GM12873 (cell line): ENCODE data around the gene IL23R.

Experiments
- TF ChIP-seq, protein P1 (sequence below): IDR thresholded peaks from 2 replicates; pipeline ENCODE4 v1.5.1; 2012; ENCODE audit warnings: low read depth, mild to moderate bottlenecking, moderate library complexity, low read length, control low read depth; ENCODE audit not compliant: insufficient read depth; ENCODE audit errors: missing control alignments

Gene IL23R, protein sequence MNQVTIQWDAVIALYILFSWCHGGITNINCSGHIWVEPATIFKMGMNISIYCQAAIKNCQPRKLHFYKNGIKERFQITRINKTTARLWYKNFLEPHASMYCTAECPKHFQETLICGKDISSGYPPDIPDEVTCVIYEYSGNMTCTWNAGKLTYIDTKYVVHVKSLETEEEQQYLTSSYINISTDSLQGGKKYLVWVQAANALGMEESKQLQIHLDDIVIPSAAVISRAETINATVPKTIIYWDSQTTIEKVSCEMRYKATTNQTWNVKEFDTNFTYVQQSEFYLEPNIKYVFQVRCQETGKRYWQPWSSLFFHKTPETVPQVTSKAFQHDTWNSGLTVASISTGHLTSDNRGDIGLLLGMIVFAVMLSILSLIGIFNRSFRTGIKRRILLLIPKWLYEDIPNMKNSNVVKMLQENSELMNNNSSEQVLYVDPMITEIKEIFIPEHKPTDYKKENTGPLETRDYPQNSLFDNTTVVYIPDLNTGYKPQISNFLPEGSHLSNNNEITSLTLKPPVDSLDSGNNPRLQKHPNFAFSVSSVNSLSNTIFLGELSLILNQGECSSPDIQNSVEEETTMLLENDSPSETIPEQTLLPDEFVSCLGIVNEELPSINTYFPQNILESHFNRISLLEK

DNA sequence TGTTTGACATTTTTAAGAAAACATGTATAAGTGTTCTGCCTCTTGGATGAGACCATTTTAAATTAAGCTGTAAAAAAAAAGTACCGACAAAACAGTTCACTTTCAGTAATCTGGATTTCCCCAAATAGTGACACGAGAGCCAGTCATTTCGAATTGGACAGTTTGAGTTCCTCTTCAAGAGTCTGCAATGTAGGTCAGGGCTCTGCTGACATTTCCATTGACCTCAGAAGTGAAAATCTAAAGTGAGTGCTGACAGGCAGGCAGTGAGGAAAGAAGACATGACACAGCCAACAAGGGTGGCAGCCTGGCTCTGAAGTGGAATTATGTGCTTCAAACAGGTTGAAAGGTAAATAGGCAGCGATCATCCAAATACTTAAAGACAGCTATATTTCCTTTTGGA is at the start of gene IL23R:
IL23R (plus strand) TSS at position 259 of the 400 bp plus-strand sequence. CDS start 1,667 bp downstream, outside the sequence.
- TF ChIP-seq, protein P1, sequence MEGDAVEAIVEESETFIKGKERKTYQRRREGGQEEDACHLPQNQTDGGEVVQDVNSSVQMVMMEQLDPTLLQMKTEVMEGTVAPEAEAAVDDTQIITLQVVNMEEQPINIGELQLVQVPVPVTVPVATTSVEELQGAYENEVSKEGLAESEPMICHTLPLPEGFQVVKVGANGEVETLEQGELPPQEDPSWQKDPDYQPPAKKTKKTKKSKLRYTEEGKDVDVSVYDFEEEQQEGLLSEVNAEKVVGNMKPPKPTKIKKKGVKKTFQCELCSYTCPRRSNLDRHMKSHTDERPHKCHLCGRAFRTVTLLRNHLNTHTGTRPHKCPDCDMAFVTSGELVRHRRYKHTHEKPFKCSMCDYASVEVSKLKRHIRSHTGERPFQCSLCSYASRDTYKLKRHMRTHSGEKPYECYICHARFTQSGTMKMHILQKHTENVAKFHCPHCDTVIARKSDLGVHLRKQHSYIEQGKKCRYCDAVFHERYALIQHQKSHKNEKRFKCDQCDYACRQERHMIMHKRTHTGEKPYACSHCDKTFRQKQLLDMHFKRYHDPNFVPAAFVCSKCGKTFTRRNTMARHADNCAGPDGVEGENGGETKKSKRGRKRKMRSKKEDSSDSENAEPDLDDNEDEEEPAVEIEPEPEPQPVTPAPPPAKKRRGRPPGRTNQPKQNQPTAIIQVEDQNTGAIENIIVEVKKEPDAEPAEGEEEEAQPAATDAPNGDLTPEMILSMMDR = no peak

DNA sequence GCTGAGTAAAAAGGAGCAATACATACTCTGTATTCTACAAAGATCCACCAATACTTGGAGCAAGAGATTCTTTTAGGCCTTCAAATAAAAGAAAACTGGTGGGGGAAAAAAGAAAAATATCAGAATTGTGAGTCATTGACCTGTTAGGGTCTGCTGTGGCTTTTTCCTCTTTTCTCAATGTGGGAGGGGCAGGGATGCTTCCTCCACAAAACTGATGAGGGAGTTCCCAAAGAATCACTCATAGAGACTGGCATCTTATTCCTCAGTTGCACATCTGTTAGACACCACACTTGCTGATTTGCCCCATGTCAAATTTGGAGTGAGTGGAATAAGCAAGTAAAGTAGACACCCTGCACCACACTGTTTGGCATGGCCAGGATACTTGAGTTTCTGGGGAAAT is 48.1 kb upstream of the IL23R start:
- TF ChIP-seq, protein P1 = no peak

DNA sequence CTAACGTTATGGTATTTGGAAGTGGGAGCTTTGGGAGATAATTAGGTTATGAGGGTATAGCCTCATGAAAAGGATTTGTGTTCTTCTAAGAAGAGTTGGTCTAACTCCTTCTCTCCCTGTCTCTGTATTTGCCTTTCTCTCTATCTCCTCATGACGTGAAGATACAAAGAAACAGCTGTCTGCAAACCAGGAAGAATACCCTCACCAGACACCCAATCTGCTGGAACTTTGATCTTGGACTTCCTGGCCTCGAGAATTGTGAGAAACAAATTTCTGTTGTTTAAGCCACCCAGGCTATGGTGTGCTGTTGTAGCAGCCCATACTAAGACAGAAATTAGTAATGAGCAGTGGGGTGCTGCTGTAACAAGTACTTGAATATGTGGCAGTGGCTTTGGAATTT is 47.6 kb upstream of the IL23R start:
- TF ChIP-seq, protein P1 = no peak

DNA sequence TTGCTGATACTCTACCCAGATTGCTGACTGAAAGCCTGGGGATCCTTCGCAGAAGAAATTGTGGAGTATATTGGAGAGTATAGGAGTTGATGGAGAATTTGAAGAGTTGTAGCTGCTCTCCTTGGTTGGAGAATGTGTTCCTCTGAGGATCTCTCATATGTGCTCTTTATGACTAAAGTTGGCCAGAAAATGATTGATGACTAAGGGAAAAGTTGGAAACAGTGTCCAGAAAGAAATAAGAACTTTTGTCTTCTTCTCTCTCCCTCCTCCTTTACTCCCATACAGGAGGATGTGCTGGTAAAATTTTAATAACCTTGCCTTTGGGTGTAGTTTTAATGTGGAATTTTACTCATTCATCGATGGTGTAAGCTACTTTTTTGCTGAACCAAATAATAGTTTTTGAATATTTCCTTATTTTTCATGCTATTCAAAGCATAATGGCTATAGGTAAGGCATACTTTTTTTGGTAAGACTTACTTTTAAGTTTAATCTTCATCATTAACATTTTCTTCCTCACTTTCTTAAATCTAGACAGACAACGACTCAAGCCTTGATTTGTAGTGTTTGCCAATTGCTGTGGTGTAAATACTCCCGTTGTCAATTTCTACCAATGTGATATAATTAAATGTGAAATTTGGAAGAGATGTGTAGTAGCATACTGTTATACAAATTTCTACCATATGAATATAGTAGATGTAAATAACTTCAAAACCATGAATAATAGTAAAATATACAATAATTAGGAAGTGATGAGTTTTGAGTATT is 45.2 kb upstream of the IL23R start:
- TF ChIP-seq, protein P1 = no peak

DNA sequence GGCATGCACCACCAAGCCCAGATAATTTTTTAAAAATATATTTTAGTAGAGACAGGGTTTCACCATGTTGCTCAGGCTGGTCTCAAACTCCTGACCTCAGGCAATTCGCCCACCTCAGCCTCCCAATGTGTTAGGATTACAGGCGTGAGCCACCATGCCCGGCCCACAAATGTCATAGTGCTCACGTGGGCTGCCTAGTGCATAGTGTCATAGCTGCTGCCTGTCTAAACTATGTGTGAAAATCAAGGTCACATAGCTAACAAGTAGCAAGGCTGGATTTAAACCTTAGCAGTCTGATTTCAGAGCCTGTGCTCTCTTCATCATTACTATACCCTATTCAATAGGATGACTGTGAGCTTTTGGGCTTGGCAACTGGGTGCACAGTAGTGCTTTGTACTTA is 41.8 kb upstream of the IL23R start:
- TF ChIP-seq, protein P1 = no peak

DNA sequence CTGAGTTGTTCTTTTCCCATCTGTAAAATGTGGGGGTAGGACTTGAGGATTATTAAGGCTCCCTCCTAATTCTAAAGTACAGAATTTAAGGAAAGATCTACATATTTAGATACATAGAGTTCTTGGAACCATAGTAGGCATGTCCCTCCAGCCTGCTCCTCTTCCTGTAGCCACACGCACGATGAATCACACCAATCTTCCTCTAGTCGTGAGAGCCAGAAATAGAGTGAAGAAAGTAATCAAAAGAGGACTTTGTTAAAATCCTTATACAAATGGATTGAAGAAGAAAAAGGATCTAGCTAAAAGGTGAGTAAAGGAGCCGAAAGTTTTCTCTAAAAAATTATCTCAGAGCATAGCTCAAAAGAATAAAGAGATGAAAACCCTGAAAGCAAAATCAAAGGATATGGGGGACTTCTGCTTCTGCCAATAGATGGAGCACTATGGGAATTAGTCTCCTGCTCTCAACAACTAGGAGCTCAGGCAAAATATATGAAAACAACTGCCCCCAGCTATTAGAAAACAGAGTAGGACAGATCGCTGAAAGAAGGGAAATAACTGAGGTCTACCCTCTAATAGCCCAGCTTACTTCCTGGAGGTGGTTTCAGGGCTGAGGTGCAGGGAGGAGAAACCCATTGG is 40.0 kb upstream of the IL23R start:
- TF ChIP-seq, protein P1 = no peak
